ENCODE results near the gene LAMC2. TPM values are rescaled to one million over a fixed set of nuclear protein-coding genes. Genes with fewer than 3 reads are reported as not detected.
A peak's percentile ranks its signal among the peaks of the same experiment; 100 is the strongest.

Gene LAMC2
- total and polyA plus RNA-seq, 2 of the 8 experiments (the other 6 are each of a cell fraction or from before 2014, with no cell fraction given), result 4.6 to 12.9 TPM

- H2AFZ ChIP-seq (ENCODE audit: low read length), result no peak overlapping the region
- no peak overlapping the region for H2BK15ac ChIP-seq (ENCODE audit: low read length)
- CTCF ChIA-PET (ENCODE audit: partially characterized antibody), result interaction anchor here (0.6 kb wide), 2 partner anchors 13 to 432 kb away, joined by 3 to 5 read pairs; no protein-coding TSS in a partner anchor
Measured at GRCh38 chr1:183159960-183160359, 26.1 kb upstream of the LAMC2 start.

More at GRCh38 chr1:183159960-183160359, 26.1 kb upstream of the LAMC2 start:
- POLR2A ChIA-PET (ENCODE audit: partially characterized antibody), result no interaction called here
- Histone ChIP-seq H3K4ac (replicated peaks; ENCODE audit: insufficient read length, low read depth, low read length) (no peak overlapping the region), H2BK12ac (ENCODE audit: low read depth, low read length) (no peak overlapping the region), H3K79me1 (ENCODE audit: low read depth, low read length) (no peaks in the 10 kb centered on the region), H3K36me3 (ENCODE audit: control insufficient read depth in 2 of 4, insufficient read depth in 4 of 4, low read length in 3 of 4) (no peaks in the 10 kb centered on the region), H3K14ac (ENCODE audit: insufficient read length) (no peak overlapping the region), H3K23me2 (ENCODE audit: low read depth, low read length) (no peaks in the 10 kb centered on the region), H4K91ac (replicated peaks; ENCODE audit: insufficient read length, low read length) (no peak overlapping the region), H3K9ac (replicated peaks in 1 of 4; ENCODE audit: extremely low read depth in 1 of 4, low read depth in 3 of 4, low read length in 3 of 4) (no peak overlapping the region), H3K23ac (ENCODE audit: insufficient read length) (no peak overlapping the region), H3K4me1 (replicated peaks in 1 of 4; ENCODE audit: control insufficient read depth in 3 of 4, insufficient read depth in 4 of 4, low read length in 3 of 4) (peaks cover 0 to 5% (median 2%) of the 10 kb centered on the region in 4 experiments; a peak in 5 of 7 replicates), H2BK5ac (ENCODE audit: low read depth, low read length) (no peak overlapping the region), H2BK120ac (replicated peaks; ENCODE audit: low read depth, low read length) (no peak overlapping the region), H3K4me3 (ENCODE audit: extremely low read depth in 1 of 4, insufficient read depth in 2 of 4, low read depth in 3 of 4, low read length in 4 of 4) (no peak overlapping the region), H4K20me1 (replicated peaks in 1 of 2; ENCODE audit: control insufficient read depth in 1 of 2, insufficient read depth in 2 of 2, low read length in 2 of 2) (no peaks in the 10 kb centered on the region), H4K8ac (ENCODE audit: extremely low read depth, insufficient read depth, low read length) (no peak overlapping the region), H2BK20ac (ENCODE audit: low read length) (no peak overlapping the region; the same call in 1 of the 2 replicates), H3K27ac (ENCODE audit: low read depth, low read length) (no peak overlapping the region), H3K56ac (replicated peaks; ENCODE audit: insufficient read length, low read depth, low read length) (no peak overlapping the region), H3K9me3 (ENCODE audit: insufficient read depth in 2 of 2, low read depth in 1 of 2, low read length in 1 of 2) (no peaks in the 10 kb centered on the region), H3K18ac (ENCODE audit: extremely low read depth, low read length) (no peak overlapping the region), H3K4me2 (ENCODE audit: insufficient read depth in 1 of 2, low read depth in 2 of 2, low read length in 2 of 2) (no peak overlapping the region), H3K79me2 (ENCODE audit: control insufficient read depth in 1 of 2, insufficient read depth in 2 of 2, low read length in 2 of 2) (no peaks in the 10 kb centered on the region), H2AK5ac (ENCODE audit: low read depth, low read length) (no peak overlapping the region), H4K5ac (ENCODE audit: insufficient read length, low read depth, low read length) (no peak overlapping the region), H3K27me3 (replicated peaks in 1 of 4; ENCODE audit: control insufficient read depth in 3 of 4, extremely low read depth in 1 of 4, insufficient read depth in 3 of 4, low read length in 3 of 4) (no peaks in the 10 kb centered on the region)
- WGBS, 2 experiments (ENCODE audit: extremely low coverage in 1 of 2, insufficient coverage in 1 of 2, insufficient read length in 1 of 2, insufficient replicate concordance in 2 of 2, low coverage in 1 of 2, low lambda C conversion rate in 2 of 2, missing lambda C conversion rate in 1 of 2), result 92% methylated on average over 9 of the region's 9 CpGs; no CpG with 5 or more reads in 1 of the 2 experiments
- DNase-seq (ENCODE audit: low read depth in 1 of 2, low spot score in 2 of 2), result peak in 1 of 2 experiments; percentile 2
- no peak for FAIRE-seq
- TF ChIP-seq PHF8 (conservative IDR thresholded peaks at IDR 0.05; ENCODE audit: low read depth, low read length) (no peak), TEAD4 (IDR thresholded peaks at IDR 0.05; ENCODE audit: low read depth, low read length) (no peak), JUN (IDR thresholded peaks at IDR 0.05; ENCODE audit: low read depth, low read length) (no peak), SIRT6 (IDR thresholded peaks at IDR 0.05; ENCODE audit: low read length) (no peak), TCF12 (IDR thresholded peaks at IDR 0.05; ENCODE audit: low read depth, low read length) (no peak), CHD2 (IDR thresholded peaks at IDR 0.05; ENCODE audit: low read length) (no peak), NRF1 (IDR thresholded peaks at IDR 0.05; ENCODE audit: low read depth, low read length) (no peak), CBX8 (IDR thresholded peaks at IDR 0.05; ENCODE audit: borderline replicate concordance, low read depth, low read length) (no peak), HDAC2 (IDR thresholded peaks at IDR 0.05; ENCODE audit: borderline replicate concordance in 1 of 2, low read depth in 2 of 2, low read length in 2 of 2) (no peak), CTCF (IDR thresholded peaks at IDR 0.05; ENCODE audit: control extremely low read depth in 1 of 3, insufficient read depth in 1 of 3, low read depth in 1 of 3, low read length in 3 of 3) (no peak)
